H1 (cell line): ENCODE results near the gene RIN3. TPM values are rescaled to one million over a fixed set of nuclear protein-coding genes. Genes with fewer than 3 reads are reported as not detected.

Source experiments
- CTCF ChIA-PET: fragments of 300-600 bp; sonication (Branson Sonifier 250); formaldehyde crosslinking; loops from one replicate; lab custom pipeline; 2021; ENCODE audit not compliant: partially characterized antibody; lab: Charles Lee
- POLR2A ChIA-PET: fragments of 300-600 bp; sonication (Branson Sonifier 250); formaldehyde crosslinking; loops from one replicate; lab custom pipeline; 2021; ENCODE audit warnings: inconsistent platforms; ENCODE audit not compliant: partially characterized antibody; lab: Charles Lee
- DNase-seq, 2 experiments: peaks; one replicate each; pipeline versions ENCODE4 v3.0.0 to v3.0.0-alpha.2; 2010 to 2022; ENCODE audit warnings: low spot score in 2 of 2, low read depth in 1 of 2, mixed read lengths in 1 of 2
- FAIRE-seq: peaks from 2 replicates; lab custom pipeline; 2011; peaks lifted over from hg19 to GRCh38; lab: Jason Lieb, UNC
- H2AFZ ChIP-seq: 2 replicates; pipeline ENCODE4 v1.8.1; 2012; ENCODE audit warnings: low read length, inconsistent platforms
- H2AK5ac ChIP-seq: 2 replicates; pipeline ENCODE4 v1.6.1; 2013; ENCODE audit warnings: low read depth, low read length
- H2BK120ac ChIP-seq: replicated peaks from 2 replicates; pipeline ENCODE3; 2013; ENCODE audit warnings: low read depth, low read length, inconsistent platforms
- H2BK12ac ChIP-seq: 2 replicates; pipeline ENCODE4 v1.6.1; 2013; ENCODE audit warnings: low read depth, low read length
- H2BK15ac ChIP-seq: 2 replicates; pipeline ENCODE4 v1.6.1; 2013; ENCODE audit warnings: low read length
- H2BK20ac ChIP-seq: 2 replicates; pipeline ENCODE4 v1.6.1; 2013; ENCODE audit warnings: low read length
- H2BK5ac ChIP-seq: 2 replicates; pipeline ENCODE4 v1.6.1; 2013; ENCODE audit warnings: low read depth, low read length
- H3K14ac ChIP-seq: 2 replicates; pipeline ENCODE4 v1.6.1; 2013; ENCODE audit warnings: inconsistent platforms; ENCODE audit not compliant: insufficient read length
- H3K18ac ChIP-seq: 2 replicates; pipeline ENCODE4 v1.6.1; 2013; ENCODE audit warnings: low read length; ENCODE audit errors: extremely low read depth
- H3K23ac ChIP-seq: 2 replicates; pipeline ENCODE4 v1.6.1; 2013; ENCODE audit warnings: inconsistent platforms; ENCODE audit not compliant: insufficient read length
- H3K23me2 ChIP-seq: 2 replicates; pipeline ENCODE4 v1.6.1; 2013; ENCODE audit warnings: low read depth, low read length
- H3K27ac ChIP-seq: 2 replicates; pipeline ENCODE4 v1.6.1; 2011; ENCODE audit warnings: low read depth, low read length, inconsistent platforms
- H3K27me3 ChIP-seq, 4 experiments: replicated peaks in 1 of 4; 1 replicate in 1 of 4; 2 replicates in 3 of 4; pipeline versions ENCODE4 v1.6.1 to v1.8.1; 2011 to 2013; ENCODE audit warnings: low read length in 3 of 4, mild to moderate bottlenecking in 3 of 4, inconsistent platforms in 2 of 4, mixed read lengths in 2 of 4, moderate library complexity in 1 of 4; ENCODE audit not compliant: control insufficient read depth in 3 of 4, insufficient read depth in 3 of 4; ENCODE audit errors: extremely low read depth in 1 of 4
- H3K36me3 ChIP-seq, 4 experiments: 2 replicates each; pipeline versions ENCODE4 v1.6.1 to v1.8.1; 2011 to 2013; ENCODE audit warnings: mild to moderate bottlenecking in 4 of 4, low read length in 3 of 4, moderate library complexity in 2 of 4, control low read depth in 1 of 4, inconsistent platforms in 1 of 4; ENCODE audit not compliant: insufficient read depth in 4 of 4, control insufficient read depth in 2 of 4
- H3K4ac ChIP-seq: replicated peaks from 2 replicates; pipeline ENCODE3; 2013; ENCODE audit warnings: low read length, low read depth, mixed read lengths, inconsistent platforms; ENCODE audit not compliant: insufficient read length
- H3K4me1 ChIP-seq, 4 experiments: replicated peaks in 1 of 4; 1 replicate in 1 of 4; 2 replicates in 3 of 4; pipeline versions ENCODE4 v1.6.1 to v1.8.1; 2011 to 2013; ENCODE audit warnings: low read length in 3 of 4, inconsistent platforms in 2 of 4, mixed read lengths in 1 of 4; ENCODE audit not compliant: insufficient read depth in 4 of 4, control insufficient read depth in 3 of 4
- H3K4me2 ChIP-seq, 2 experiments: 2 replicates each; pipeline versions ENCODE4 v1.6.1 to v1.8.1; 2011 to 2013; ENCODE audit warnings: low read depth in 2 of 2, low read length in 2 of 2, control low read depth in 1 of 2, inconsistent platforms in 1 of 2, mild to moderate bottlenecking in 1 of 2; ENCODE audit not compliant: insufficient read depth in 1 of 2
- H3K4me3 ChIP-seq, 4 experiments: fragments of 200-600, 300-600 bp in 1 of 4; sonication (generic), shearing (Covaris generic), sonication (Bioruptor Twin) in 1 of 4; 2 replicates each; pipeline versions ENCODE4 v1.5.1 to v1.8.1; 2011 to 2016; ENCODE audit warnings: low read length in 4 of 4, low read depth in 3 of 4, control low read depth in 2 of 4, inconsistent platforms in 2 of 4, mild to moderate bottlenecking in 2 of 4, mixed read lengths in 1 of 4, moderate library complexity in 1 of 4; ENCODE audit not compliant: insufficient read depth in 2 of 4; ENCODE audit errors: extremely low read depth in 1 of 4
- H3K56ac ChIP-seq: replicated peaks from 2 replicates; pipeline ENCODE3; 2013; ENCODE audit warnings: low read depth, mild to moderate bottlenecking, mixed read lengths, low read length, inconsistent platforms; ENCODE audit not compliant: insufficient read length
- H3K79me1 ChIP-seq: 2 replicates; pipeline ENCODE4 v1.6.1; 2013; ENCODE audit warnings: low read depth, low read length, control low read depth
- H3K79me2 ChIP-seq, 2 experiments: 2 replicates each; pipeline versions ENCODE4 v1.6.1 to v1.8.1; 2012 to 2013; ENCODE audit warnings: low read length in 2 of 2, mild to moderate bottlenecking in 2 of 2, inconsistent platforms in 1 of 2; ENCODE audit not compliant: insufficient read depth in 2 of 2, control insufficient read depth in 1 of 2
- H3K9ac ChIP-seq, 4 experiments: replicated peaks in 1 of 4; 1 replicate in 1 of 4; 2 replicates in 3 of 4; pipeline versions ENCODE4 v1.6.1 to v1.8.1; 2011 to 2013; ENCODE audit warnings: low read depth in 3 of 4, low read length in 3 of 4, control low read depth in 2 of 4, mild to moderate bottlenecking in 2 of 4, moderate library complexity in 2 of 4, inconsistent platforms in 1 of 4; ENCODE audit errors: extremely low read depth in 1 of 4
- H3K9me3 ChIP-seq, 2 experiments: 2 replicates each; pipeline versions ENCODE4 v1.6.1 to v1.8.1; 2012 to 2013; ENCODE audit warnings: mild to moderate bottlenecking in 2 of 2, moderate library complexity in 2 of 2, control low read depth in 1 of 2, inconsistent platforms in 1 of 2, low read depth in 1 of 2, low read length in 1 of 2, mixed read lengths in 1 of 2; ENCODE audit not compliant: insufficient read depth in 2 of 2
- H4K20me1 ChIP-seq, 2 experiments: replicated peaks in 1 of 2; 2 replicates each; pipeline versions ENCODE3 to v1.8.1; 2011 to 2013; ENCODE audit warnings: inconsistent platforms in 2 of 2, low read length in 2 of 2, mild to moderate bottlenecking in 1 of 2; ENCODE audit not compliant: insufficient read depth in 2 of 2, control insufficient read depth in 1 of 2
- H4K5ac ChIP-seq: 2 replicates; pipeline ENCODE4 v1.6.1; 2013; ENCODE audit warnings: low read length, low read depth, mixed read lengths, inconsistent platforms; ENCODE audit not compliant: insufficient read length
- H4K8ac ChIP-seq: 2 replicates; pipeline ENCODE4 v1.8.0; 2013; ENCODE audit warnings: mild to moderate bottlenecking, moderate library complexity, low read length, inconsistent platforms; ENCODE audit not compliant: insufficient read depth; ENCODE audit errors: extremely low read depth
- H4K91ac ChIP-seq: replicated peaks from 2 replicates; pipeline ENCODE3; 2013; ENCODE audit warnings: low read length, mixed read lengths, inconsistent platforms; ENCODE audit not compliant: insufficient read length
- CBX5 ChIP-seq: fragments of 300-800, 300-1000 bp; sonication (generic); IDR thresholded peaks from 2 replicates; pipeline ENCODE4 v1.7.1; 2016; ENCODE audit warnings: antibody characterized with exemption, low read length, low read depth
- KDM5A ChIP-seq: fragments of 200-600 bp; IDR thresholded peaks from 2 replicates; pipeline ENCODE4 v1.7.1; 2012; ENCODE audit warnings: mild to moderate bottlenecking, low read length, inconsistent platforms, mixed read lengths
- YY1 ChIP-seq: IDR thresholded peaks from 2 replicates; pipeline ENCODE4 v1.6.1; 2011; ENCODE audit warnings: low read depth, mild to moderate bottlenecking, low read length
- WGBS, 2 experiments: shearing (Covaris generic) in 1 of 2; methylation state at CpG; one replicate each; pipeline versions ENCODE4 v1.1.6 to v1.1.7; 2013 to 2015; ENCODE audit warnings: low lambda C conversion rate in 2 of 2, mixed read lengths in 2 of 2, inconsistent platforms in 1 of 2, low coverage in 1 of 2, missing lambda C conversion rate in 1 of 2; ENCODE audit not compliant: insufficient replicate concordance in 2 of 2, insufficient coverage in 1 of 2, insufficient read length in 1 of 2; ENCODE audit errors: extremely low coverage in 1 of 2, missing lambda C conversion rate in 1 of 2; 5-methylcytosine and 5-hydroxymethylcytosine counted together
- polyA plus RNA-seq, 7 experiments: library from polyadenylated mRNA; depleted of rRNA in 3 of 7; stranded (reverse) in 5 of 7; unstranded in 2 of 7; fragments of >200 nt in 5 of 7; fragments of 200-250 nt in 2 of 7; gene quantifications; 1 replicate in 5 of 7; 2 replicates in 1 of 7; 4 replicates in 1 of 7; pipeline versions ENCODE4 v1.2.1 to v1.2.3, GENCODE V29; 2011 to 2013; ENCODE audit warnings: missing spikeins in 2 of 7, mixed read lengths in 2 of 7
- total RNA-seq: library from RNA; stranded (reverse); fragmentation: NEBNext Ultra II Directional; extraction: Animal tissue kit (Norgen Biotek cat#: 25700); gene quantifications from 2 replicates; pipeline ENCODE4 v1.2.1, GENCODE V29; 2021

Gene RIN3
- total and polyA plus RNA-seq, 2 of the 8 experiments (the other 6 are each of a cell fraction or from before 2014, with no cell fraction given): 0.59 to 1.5 TPM

DNA sequence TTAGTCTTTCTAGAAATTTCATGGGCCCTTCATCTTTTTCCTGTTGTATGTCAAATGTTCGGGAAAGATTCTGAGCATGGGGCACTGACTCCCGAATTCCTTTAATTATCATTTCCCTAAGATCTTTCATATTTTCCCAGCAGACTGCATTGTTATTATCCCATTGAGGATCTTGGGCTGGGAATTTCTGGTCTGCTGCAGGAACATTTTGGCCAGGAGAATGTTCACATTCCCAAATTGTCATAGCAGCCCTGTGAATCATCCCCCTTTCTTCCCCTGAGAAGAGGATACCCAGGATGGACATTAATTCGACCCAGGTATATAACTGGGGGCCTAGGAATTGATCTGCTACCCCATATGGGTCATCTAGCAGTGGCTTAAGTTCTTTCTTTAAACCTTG lies 112.5 kb downstream of the RIN3 start:
- no peak for FAIRE-seq
- Histone ChIP-seq H3K79me2 (no peaks in the 10 kb centered on the region), H2AFZ (no peak overlapping the region), H4K91ac (no peak overlapping the region), H2BK15ac (no peak overlapping the region), H3K56ac (no peak overlapping the region), H2BK120ac (no peak overlapping the region), H4K20me1 (no peaks in the 10 kb centered on the region), H3K9me3 (no peaks in the 10 kb centered on the region), H3K27ac (no peak overlapping the region), H2BK20ac (no peak overlapping the region), H2BK5ac (no peak overlapping the region), H3K27me3 (no peaks in the 10 kb centered on the region), H4K5ac (no peak overlapping the region), H3K23me2 (peaks cover 5% of the 10 kb centered on the region; the same call in 1 of the 2 replicates), H3K36me3 (peaks cover 0 to 3% (median 0%) of the 10 kb centered on the region in 4 experiments; a peak in 3 of 8 replicates), H3K23ac (no peak overlapping the region), H3K4me2 (peak overlapping the region in 1 of 2 experiments; percentile 57; a peak in 1 of 4 replicates), H3K14ac (no peak overlapping the region), H4K8ac (no peak overlapping the region), H2BK12ac (no peak overlapping the region), H3K4me3 (no peak overlapping the region), H3K9ac (no peak overlapping the region), H3K4me1 (peaks cover 0 to 19% (median 8%) of the 10 kb centered on the region in 4 experiments; a peak in 3 of 7 replicates), H3K4ac (no peak overlapping the region), H3K79me1 (no peaks in the 10 kb centered on the region), H2AK5ac (peak overlapping the region; percentile 65; the same call in 1 of the 2 replicates), H3K18ac (no peak overlapping the region)
- 84% methylated on average over 3 of the region's 3 CpGs; no CpG with 5 or more reads in 1 of the 2 experiments for WGBS, 2 experiments
- TF ChIP-seq CBX5 (no peak), KDM5A (no peak), YY1 (no peak)
- POLR2A ChIA-PET: no interaction called here
- CTCF ChIA-PET: interaction anchor here (0.5 to 5.8 kb wide), 8 partner anchors 12 to 60 kb away, joined by 3 to 38 read pairs (median 4); no protein-coding TSS in a partner anchor
- no peak for DNase-seq
